GM12873 (cell line): ENCODE data around the gene C1orf56.

ENCODE experiments used
- TF ChIP-seq, protein P1 (sequence below): IDR thresholded peaks from 2 replicates; pipeline ENCODE4 v1.5.1; 2012; ENCODE audit warnings: low read depth, mild to moderate bottlenecking, moderate library complexity, low read length, control low read depth; ENCODE audit not compliant: insufficient read depth; ENCODE audit errors: missing control alignments

C1orf56 gene

DNA sequence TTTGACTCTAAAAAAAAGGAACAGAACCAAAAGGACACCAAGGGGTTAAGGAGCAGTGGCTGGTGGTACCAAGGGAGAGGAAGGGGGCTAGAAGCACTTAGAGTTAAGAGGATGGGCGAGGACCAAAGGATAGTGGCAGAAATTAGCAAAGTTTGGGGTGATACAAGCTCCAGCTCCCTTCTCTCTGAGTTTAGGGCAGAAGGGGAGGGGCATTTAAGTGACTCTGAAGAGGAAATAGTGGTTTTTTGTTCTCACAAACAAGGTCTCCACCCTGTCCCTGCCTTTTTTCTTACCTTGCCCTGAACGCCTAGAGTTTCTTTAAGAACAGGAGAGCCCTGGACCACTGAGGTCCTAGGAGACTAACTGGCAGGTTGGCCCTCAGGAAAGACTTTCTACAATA, 8.6 kb downstream of the C1orf56 start:
- TF ChIP-seq, protein P1, sequence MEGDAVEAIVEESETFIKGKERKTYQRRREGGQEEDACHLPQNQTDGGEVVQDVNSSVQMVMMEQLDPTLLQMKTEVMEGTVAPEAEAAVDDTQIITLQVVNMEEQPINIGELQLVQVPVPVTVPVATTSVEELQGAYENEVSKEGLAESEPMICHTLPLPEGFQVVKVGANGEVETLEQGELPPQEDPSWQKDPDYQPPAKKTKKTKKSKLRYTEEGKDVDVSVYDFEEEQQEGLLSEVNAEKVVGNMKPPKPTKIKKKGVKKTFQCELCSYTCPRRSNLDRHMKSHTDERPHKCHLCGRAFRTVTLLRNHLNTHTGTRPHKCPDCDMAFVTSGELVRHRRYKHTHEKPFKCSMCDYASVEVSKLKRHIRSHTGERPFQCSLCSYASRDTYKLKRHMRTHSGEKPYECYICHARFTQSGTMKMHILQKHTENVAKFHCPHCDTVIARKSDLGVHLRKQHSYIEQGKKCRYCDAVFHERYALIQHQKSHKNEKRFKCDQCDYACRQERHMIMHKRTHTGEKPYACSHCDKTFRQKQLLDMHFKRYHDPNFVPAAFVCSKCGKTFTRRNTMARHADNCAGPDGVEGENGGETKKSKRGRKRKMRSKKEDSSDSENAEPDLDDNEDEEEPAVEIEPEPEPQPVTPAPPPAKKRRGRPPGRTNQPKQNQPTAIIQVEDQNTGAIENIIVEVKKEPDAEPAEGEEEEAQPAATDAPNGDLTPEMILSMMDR, result no peak

DNA sequence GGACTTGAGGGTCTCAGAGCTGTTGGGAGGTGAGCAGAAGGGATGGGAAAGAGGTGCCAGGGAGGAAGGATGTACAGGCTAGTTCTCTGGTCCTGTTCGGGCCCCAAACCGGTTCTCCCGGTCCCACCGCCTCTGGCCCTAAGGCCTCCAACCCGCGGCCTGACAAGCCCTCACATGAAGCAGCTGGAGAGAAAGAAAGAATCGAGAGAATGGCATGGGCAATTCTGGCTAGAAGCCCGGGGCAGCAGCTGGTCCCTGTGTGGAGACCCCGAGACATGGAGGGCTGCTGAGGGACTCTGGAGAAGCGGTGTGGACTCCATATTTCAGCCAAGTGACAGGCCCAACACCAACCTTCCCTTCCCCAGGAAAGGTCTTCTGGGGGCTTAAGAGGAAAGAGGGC, 11.1 kb downstream of the C1orf56 start:
- TF ChIP-seq, protein P1, result no peak

DNA sequence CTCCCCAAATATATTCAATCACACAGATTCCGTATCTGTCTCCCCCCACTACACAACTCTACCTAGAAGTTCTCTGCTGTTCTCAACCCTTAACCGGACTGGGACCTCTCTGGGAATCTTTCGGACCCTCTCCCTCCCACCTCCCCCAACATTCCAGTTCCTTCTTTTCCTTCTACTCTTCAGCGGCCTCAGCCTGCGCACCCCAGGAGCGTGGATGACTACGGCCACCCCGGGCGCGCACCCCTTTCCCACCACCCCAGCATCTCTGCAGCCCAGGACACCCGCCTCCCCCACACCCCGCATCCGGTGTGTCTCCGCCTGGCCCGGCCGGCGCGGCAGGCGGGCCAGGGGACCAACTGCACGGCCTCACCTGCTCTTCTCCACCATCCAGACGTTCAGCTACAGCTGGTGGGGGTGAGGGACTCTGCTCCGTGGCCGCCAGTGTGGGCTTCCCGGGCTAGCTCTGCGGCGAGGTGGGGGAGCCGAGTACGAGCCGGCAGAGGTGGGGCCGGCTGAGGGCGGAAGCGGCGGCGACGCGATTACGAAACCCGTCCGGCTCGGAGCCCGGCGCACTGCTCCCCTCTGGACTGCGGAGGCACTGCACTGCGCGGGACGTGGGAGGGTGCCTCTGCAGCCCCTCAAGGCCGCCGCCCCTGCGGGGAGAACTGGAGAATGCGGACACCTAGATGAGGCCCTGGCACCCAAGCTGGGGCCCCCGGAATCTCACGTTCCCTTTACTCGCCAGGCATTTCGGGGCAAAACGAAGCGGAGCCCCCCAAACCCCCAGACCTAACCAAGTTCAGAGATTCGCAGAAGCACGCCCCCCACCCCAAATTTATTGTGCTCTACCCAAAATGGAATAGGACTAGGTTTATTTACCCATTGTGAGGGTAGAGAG, 11.8 kb downstream of the C1orf56 start, which contains the start of gene CDC42SE1:
TSS of gene CDC42SE1 (minus strand) at position 514 of the 898 bp plus-strand sequence. CDS start 3,892 bp downstream, outside the sequence.
- TF ChIP-seq, protein P1, result peak; percentile 86

DNA sequence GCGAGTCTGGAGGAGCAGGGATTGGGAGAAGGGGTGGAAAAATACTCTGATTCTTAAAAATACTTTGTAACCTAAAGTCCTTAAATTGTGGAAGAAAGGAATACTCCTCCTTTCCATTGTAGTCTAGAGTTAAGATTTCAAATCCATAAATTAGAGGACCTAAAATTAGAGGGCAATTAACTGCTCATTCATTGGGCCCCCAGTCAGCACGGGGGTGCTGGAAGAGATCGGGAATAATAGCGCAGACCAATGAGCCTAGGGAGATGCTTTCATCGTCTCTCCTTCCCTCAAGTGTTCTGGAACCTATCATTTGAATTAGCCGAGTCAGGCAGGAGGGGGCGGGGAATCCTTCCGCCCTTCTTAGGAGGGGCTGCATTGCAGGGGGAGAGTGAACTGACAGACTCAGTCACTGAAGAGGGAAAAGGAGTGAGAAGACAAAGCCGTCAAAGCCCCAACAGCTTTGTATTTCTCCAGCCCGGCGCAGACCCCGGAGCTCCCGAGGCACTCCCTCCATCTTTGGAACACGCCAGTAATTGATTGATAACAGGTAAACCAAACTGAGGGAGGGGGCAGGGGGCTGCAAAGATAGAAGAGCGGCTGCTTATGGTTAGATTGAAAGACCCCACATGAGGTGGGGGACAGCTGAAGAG, 12.6 kb downstream of the C1orf56 start, which contains the start of gene MLLT11:
TSS of gene MLLT11 (plus strand) at position 391 of the 650 bp plus-strand sequence. CDS start 6,828 bp downstream, outside the sequence.
- TF ChIP-seq, protein P1, result no peak

DNA sequence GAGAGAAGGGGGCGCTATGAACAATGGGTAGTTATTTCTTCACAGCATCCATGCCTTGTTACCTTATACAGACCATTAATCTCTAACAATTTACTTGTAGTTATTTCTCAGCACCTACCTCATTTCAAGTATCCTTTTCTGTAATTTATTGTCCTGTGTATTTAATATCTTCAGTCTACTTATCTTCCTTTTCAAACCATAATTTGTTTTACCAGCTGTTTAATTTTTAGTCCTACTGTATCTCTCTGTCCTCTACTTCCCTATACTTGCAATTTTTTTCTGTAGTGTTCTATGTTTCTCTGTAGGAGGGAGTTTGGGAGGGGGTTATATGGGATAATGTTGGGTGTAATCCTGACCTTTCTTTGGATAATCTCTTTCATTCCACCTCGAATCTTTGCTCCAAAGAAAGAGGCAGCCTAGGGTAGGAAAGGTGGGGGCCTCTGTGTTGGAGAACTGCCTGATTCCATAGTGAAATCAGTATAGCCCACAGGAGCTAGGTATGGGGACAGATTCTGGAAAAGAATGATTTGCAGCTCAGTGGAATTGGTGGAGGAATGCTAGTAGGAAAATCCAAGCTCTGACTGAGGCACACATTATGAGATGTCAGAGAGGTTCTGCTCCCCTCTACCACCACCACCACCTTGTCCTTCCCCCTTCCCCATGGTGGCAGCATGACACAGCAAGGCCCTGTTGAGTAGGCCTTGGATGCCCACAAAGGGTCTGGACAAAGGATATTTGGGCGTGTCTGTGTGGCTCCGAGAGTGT, 13.3 kb downstream of the C1orf56 start:
- TF ChIP-seq, protein P1, result peak; percentile 3

DNA sequence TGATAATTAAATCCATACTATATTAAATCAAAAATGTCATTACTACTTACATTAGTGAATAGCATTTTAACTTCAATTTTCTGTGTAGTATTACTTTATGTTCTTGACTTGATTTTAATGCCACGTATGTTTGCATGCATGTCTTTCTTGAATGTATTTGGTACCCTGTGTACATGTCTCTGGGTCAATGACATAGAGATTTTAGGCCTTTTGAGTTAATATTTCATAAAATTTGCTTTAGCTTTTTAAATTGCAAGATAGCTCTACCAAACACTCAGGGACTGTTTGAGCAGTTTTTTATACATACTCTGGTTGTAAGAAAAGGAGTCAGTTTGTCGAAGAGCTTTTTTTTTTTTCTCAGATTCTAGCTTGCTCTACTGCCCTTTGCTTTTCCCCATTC, 14.2 kb downstream of the C1orf56 start:
- TF ChIP-seq, protein P1, result no peak
